ENCODE measurements around the gene AP4B1.

AP4B1 gene

GRCh38 chr1:113887402-113888175 is 17.0 kb downstream of the AP4B1 start, which contains the start of gene BCL2L15:
TSS of gene BCL2L15 (minus strand) at chr1:113887581. CDS start at chr1:113887375, 206 bp downstream.
- Histone ChIP-seq H3K27me3 (ENCODE audit: insufficient read depth, low read length) (no peaks in the 10 kb centered on the region), H3K4me1 (ENCODE audit: insufficient read depth, low read length) (no peaks in the 10 kb centered on the region), H3K4me3 (ENCODE audit: low read length) (no peak within 1 kb of the TSS), H3K9me3 (ENCODE audit: insufficient read depth, low read depth, low read length) (no peaks in the 10 kb centered on the region), H3K9ac (ENCODE audit: low read depth, low read length) (no peak within 1 kb of the TSS), H3K27ac (ENCODE audit: low read length) (no peak within 1 kb of the TSS), H3K36me3 (ENCODE audit: insufficient read depth, low read depth, low read length) (no peaks in the 10 kb centered on the region)

- no peak overlapping the region for H3K9ac ChIP-seq (ENCODE audit: low read depth, low read length)
These were observed 17.9 kb downstream of the AP4B1 start for GRCh38 chr1:113886417-113887401.

DNA sequence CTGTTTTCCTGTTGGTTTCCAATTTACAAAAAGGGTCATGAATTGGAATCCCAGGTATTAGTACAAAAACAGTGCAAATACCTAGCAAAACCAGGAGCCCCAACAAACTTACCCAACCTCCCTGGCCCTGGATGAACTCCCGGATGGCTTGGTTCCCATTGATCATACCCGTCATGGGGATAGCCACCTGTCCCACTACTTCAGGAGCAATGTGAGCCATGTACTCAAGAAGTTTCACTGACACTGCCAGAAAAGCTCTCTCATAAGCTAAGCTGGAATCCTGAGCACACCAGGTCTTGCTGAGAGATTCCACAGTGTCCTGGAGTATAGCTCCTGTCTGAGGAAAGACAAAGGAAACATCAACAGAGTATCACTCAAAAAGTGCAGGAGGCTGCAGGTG is 22.9 kb downstream of the AP4B1 start:
- Histone ChIP-seq H3K27me3 (ENCODE audit: insufficient read depth, low read length) (no peaks in the 10 kb centered on the region), H3K27ac (ENCODE audit: low read length) (no peak overlapping the region), H3K9ac (ENCODE audit: low read depth, low read length) (no peak overlapping the region), H3K9me3 (ENCODE audit: insufficient read depth, low read depth, low read length) (no peaks in the 10 kb centered on the region), H3K4me1 (ENCODE audit: insufficient read depth, low read length) (peaks cover 2% of the 10 kb centered on the region; the same call in 1 of the 2 replicates), H3K4me3 (ENCODE audit: low read length) (no peak overlapping the region), H3K36me3 (ENCODE audit: insufficient read depth, low read depth, low read length) (no peaks in the 10 kb centered on the region)

More at GRCh38 chr1:113886417-113887401, 17.9 kb downstream of the AP4B1 start:
- Histone ChIP-seq H3K9me3 (ENCODE audit: insufficient read depth, low read depth, low read length) (no peaks in the 10 kb centered on the region), H3K4me3 (ENCODE audit: low read length) (no peak overlapping the region), H3K36me3 (ENCODE audit: insufficient read depth, low read depth, low read length) (no peaks in the 10 kb centered on the region), H3K27ac (ENCODE audit: low read length) (no peak overlapping the region), H3K4me1 (ENCODE audit: insufficient read depth, low read length) (no peaks in the 10 kb centered on the region), H3K27me3 (ENCODE audit: insufficient read depth, low read length) (no peaks in the 10 kb centered on the region)

- Histone ChIP-seq H3K36me3 (ENCODE audit: insufficient read depth, low read depth, low read length) (no peaks in the 10 kb centered on the region), H3K4me3 (ENCODE audit: low read length) (no peak overlapping the region), H3K27me3 (ENCODE audit: insufficient read depth, low read length) (no peaks in the 10 kb centered on the region), H3K4me1 (ENCODE audit: insufficient read depth, low read length) (peaks cover 2% of the 10 kb centered on the region; the same call in 1 of the 2 replicates), H3K9me3 (ENCODE audit: insufficient read depth, low read depth, low read length) (no peaks in the 10 kb centered on the region), H3K27ac (ENCODE audit: low read length) (no peak overlapping the region), H3K9ac (ENCODE audit: low read depth, low read length) (no peak overlapping the region)
These were observed 24.9 kb downstream of the AP4B1 start for GRCh38 chr1:113879739-113880038.

- no peak overlapping the region for H3K9ac ChIP-seq (ENCODE audit: low read depth, low read length)
These were observed 28.4 kb downstream of the AP4B1 start for GRCh38 chr1:113876176-113876575.

GRCh38 chr1:113875714-113876113 is 28.9 kb downstream of the AP4B1 start:
- Histone ChIP-seq H3K27me3 (ENCODE audit: insufficient read depth, low read length) (no peaks in the 10 kb centered on the region), H3K4me1 (ENCODE audit: insufficient read depth, low read length) (peaks cover 2% of the 10 kb centered on the region; the same call in 1 of the 2 replicates), H3K9me3 (ENCODE audit: insufficient read depth, low read depth, low read length) (no peaks in the 10 kb centered on the region), H3K9ac (ENCODE audit: low read depth, low read length) (no peak overlapping the region), H3K36me3 (ENCODE audit: insufficient read depth, low read depth, low read length) (no peaks in the 10 kb centered on the region), H3K27ac (ENCODE audit: low read length) (no peak overlapping the region), H3K4me3 (ENCODE audit: low read length) (no peak overlapping the region)

More at GRCh38 chr1:113876176-113876575, 28.4 kb downstream of the AP4B1 start:
- Histone ChIP-seq H3K36me3 (ENCODE audit: insufficient read depth, low read depth, low read length) (no peaks in the 10 kb centered on the region), H3K27ac (ENCODE audit: low read length) (no peak overlapping the region), H3K4me3 (ENCODE audit: low read length) (no peak overlapping the region), H3K9me3 (ENCODE audit: insufficient read depth, low read depth, low read length) (no peaks in the 10 kb centered on the region), H3K4me1 (ENCODE audit: insufficient read depth, low read length) (peaks cover 2% of the 10 kb centered on the region; the same call in 1 of the 2 replicates), H3K27me3 (ENCODE audit: insufficient read depth, low read length) (no peaks in the 10 kb centered on the region)

DNA sequence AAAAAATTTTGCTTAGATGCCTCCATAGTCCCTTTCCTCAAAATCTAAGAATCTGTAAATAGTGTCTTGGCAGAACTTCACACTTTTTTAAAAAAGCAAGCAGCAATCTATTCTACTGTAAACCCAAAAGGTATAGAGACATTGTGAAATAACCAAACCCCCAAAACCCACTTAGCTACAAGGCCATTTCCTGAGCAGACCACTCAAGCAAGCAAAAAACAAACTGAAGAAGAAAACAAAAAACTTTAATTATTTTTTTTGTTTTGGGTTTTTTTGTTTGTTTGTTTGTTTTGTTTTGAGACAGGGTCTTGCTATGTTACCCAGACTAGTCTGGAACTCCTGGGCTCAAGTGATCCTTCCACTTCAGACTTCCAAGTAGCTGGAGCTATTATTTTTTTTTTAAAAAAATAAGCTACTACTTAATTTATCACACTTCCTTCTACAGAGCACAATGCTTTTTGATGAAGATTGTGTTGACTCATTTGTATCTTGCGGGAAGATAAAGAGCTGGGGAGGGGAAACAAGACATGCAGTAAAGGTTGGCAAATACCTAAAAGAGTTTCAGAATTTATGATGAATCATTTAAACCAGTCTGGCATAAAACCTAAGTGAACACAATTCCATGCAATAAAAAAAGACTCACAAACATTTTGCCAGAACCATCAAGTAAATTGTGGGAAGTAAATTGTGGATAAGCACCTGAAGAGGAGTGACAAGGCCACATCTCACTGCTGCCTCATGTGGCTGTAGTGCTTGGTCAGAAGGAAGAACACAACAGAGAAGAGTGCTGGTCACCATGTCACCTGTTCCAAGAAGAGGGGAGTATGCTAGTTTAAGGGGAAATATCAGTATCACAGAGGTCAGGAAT is 30.4 kb downstream of the AP4B1 start:
- Histone ChIP-seq H3K36me3 (ENCODE audit: insufficient read depth, low read depth, low read length) (no peaks in the 10 kb centered on the region), H3K9me3 (ENCODE audit: insufficient read depth, low read depth, low read length) (no peaks in the 10 kb centered on the region), H3K4me1 (ENCODE audit: insufficient read depth, low read length) (no peaks in the 10 kb centered on the region), H3K4me3 (ENCODE audit: low read length) (no peak overlapping the region), H3K9ac (ENCODE audit: low read depth, low read length) (no peak overlapping the region), H3K27ac (ENCODE audit: low read length) (no peak overlapping the region), H3K27me3 (ENCODE audit: insufficient read depth, low read length) (no peaks in the 10 kb centered on the region)

- no peaks in the 10 kb centered on the region for H3K36me3 ChIP-seq (ENCODE audit: insufficient read depth, low read depth, low read length)
- H3K27ac ChIP-seq (ENCODE audit: low read length) = no peak overlapping the region
- no peaks in the 10 kb centered on the region for H3K4me1 ChIP-seq (ENCODE audit: insufficient read depth, low read length)
- no peaks in the 10 kb centered on the region for H3K9me3 ChIP-seq (ENCODE audit: insufficient read depth, low read depth, low read length)
- no peaks in the 10 kb centered on the region for H3K27me3 ChIP-seq (ENCODE audit: insufficient read depth, low read length)
- no peak overlapping the region for H3K4me3 ChIP-seq (ENCODE audit: low read length)
- no peak overlapping the region for H3K9ac ChIP-seq (ENCODE audit: low read depth, low read length)
These were observed 32.2 kb downstream of the AP4B1 start for GRCh38 chr1:113872219-113872935.

GRCh38 chr1:113871597-113872113 is 32.9 kb downstream of the AP4B1 start, which contains the start of gene PTPN22:
TSS of gene PTPN22 (minus strand) at chr1:113871712.
- Histone ChIP-seq H3K27ac (ENCODE audit: low read length) (no peak within 1 kb of the TSS), H3K4me3 (ENCODE audit: low read length) (no peak within 1 kb of the TSS), H3K9me3 (ENCODE audit: insufficient read depth, low read depth, low read length) (no peaks in the 10 kb centered on the region), H3K27me3 (ENCODE audit: insufficient read depth, low read length) (no peaks in the 10 kb centered on the region), H3K36me3 (ENCODE audit: insufficient read depth, low read depth, low read length) (no peaks in the 10 kb centered on the region), H3K9ac (ENCODE audit: low read depth, low read length) (no peak within 1 kb of the TSS), H3K4me1 (ENCODE audit: insufficient read depth, low read length) (no peaks in the 10 kb centered on the region)

DNA sequence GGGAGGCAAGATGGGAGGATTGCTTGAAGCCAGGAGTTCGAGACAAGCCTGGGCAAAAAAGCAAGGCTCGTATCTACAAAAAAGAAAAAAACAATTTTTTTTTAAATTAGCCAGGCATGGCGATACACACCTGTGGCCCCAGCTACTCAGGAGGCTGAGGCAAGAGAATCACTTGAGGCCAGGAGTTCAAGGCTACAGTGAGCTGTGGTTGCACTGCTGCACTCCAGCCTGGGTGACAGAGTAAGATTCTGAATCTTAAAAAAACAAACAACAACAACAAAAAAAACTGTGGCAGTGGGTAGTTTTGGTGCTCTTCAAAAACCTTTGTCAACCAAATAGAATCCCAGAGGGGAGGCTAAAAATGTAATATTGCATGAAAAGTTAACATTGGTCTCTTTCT is 33.8 kb downstream of the AP4B1 start:
- H3K27me3 ChIP-seq (ENCODE audit: insufficient read depth, low read length) = no peaks in the 10 kb centered on the region
- H3K4me3 ChIP-seq (ENCODE audit: low read length) = no peak overlapping the region
- no peaks in the 10 kb centered on the region for H3K36me3 ChIP-seq (ENCODE audit: insufficient read depth, low read depth, low read length)
- no peak overlapping the region for H3K9ac ChIP-seq (ENCODE audit: low read depth, low read length)
- H3K9me3 ChIP-seq (ENCODE audit: insufficient read depth, low read depth, low read length) = no peaks in the 10 kb centered on the region
- no peaks in the 10 kb centered on the region for H3K4me1 ChIP-seq (ENCODE audit: insufficient read depth, low read length)
- no peak overlapping the region for H3K27ac ChIP-seq (ENCODE audit: low read length)

Data from iPS-20b (cell line).